Measurements from ENCODE around the gene HSPH1. TPM values are rescaled to one million over a fixed set of nuclear protein-coding genes. Genes with fewer than 3 reads are reported as not detected.

The HSPH1 gene
- total and polyA plus RNA-seq, 2 of the 8 experiments (the other 6 are each of a cell fraction or from before 2014, with no cell fraction given) = 14.2 to 145 TPM

GRCh38 chr13:31159306-31159705 lies 2.4 kb downstream of the HSPH1 start (continued):
- TF ChIP-seq ATF2 (IDR thresholded peaks at IDR 0.05; ENCODE audit: low read length) = no peak
- TF ChIP-seq RXRA (IDR thresholded peaks at IDR 0.05; ENCODE audit: insufficient read depth, low read depth, low read length) = no peak
- no peak for TF ChIP-seq SIN3A (conservative IDR thresholded peaks at IDR 0.05 in 1 of 2, IDR thresholded peaks at IDR 0.05 in 1 of 2; ENCODE audit: low read depth in 1 of 2, low read length in 2 of 2)
- TF ChIP-seq JUN (IDR thresholded peaks at IDR 0.05; ENCODE audit: low read depth, low read length) = no peak

All from H1 (cell line).